Measurements from ENCODE around the gene RHOXF2. TPM values are rescaled to one million over a fixed set of nuclear protein-coding genes. Genes with fewer than 3 reads are reported as not detected.

RHOXF2 gene
- total RNA-seq, 1 donor from 2014 or later = not detected

GRCh38 chrX:120200851-120201250 is 42.4 kb downstream of the RHOXF2 start:
- DNase-seq (ENCODE audit: low read depth) = no peak

GRCh38 chrX:120205816-120206753 is 47.7 kb downstream of the RHOXF2 start:
- DNase-seq (ENCODE audit: low read depth) = no peak

- peak; percentile 1 for DNase-seq (ENCODE audit: low read depth)
Observed at GRCh38 chrX:120207009-120207605, 48.7 kb downstream of the RHOXF2 start.

GRCh38 chrX:120213438-120214265 is 55.2 kb downstream of the RHOXF2 start:
- peak; percentile 44 for DNase-seq (ENCODE audit: low read depth)

Other genes with a start within 250 kb of the RHOXF2 start
- 3.1 and 5.5 TPM in 2 replicates for gene NKAP, start 214.9 kb upstream of the RHOXF2 start, total RNA-seq
- not detected in 2 replicates for gene RHOXF2B, start 80.9 kb upstream of the RHOXF2 start, total RNA-seq
- not detected in 2 replicates for gene RHOXF1, start 42.7 kb upstream of the RHOXF2 start, total RNA-seq
- 15.6 and 23.5 TPM in 2 replicates for gene ZBTB33, start 92.2 kb downstream of the RHOXF2 start, total RNA-seq
- 0.17 and 0.30 TPM in 2 replicates for gene TMEM255A, start 152.8 kb downstream of the RHOXF2 start, total RNA-seq
- not detected in 2 replicates for gene ATP1B4, start 203.5 kb downstream of the RHOXF2 start, total RNA-seq

Measured in renal cortical epithelial cell (primary cell).